ENCODE data around the gene NRCAM.

NRCAM gene

DNA sequence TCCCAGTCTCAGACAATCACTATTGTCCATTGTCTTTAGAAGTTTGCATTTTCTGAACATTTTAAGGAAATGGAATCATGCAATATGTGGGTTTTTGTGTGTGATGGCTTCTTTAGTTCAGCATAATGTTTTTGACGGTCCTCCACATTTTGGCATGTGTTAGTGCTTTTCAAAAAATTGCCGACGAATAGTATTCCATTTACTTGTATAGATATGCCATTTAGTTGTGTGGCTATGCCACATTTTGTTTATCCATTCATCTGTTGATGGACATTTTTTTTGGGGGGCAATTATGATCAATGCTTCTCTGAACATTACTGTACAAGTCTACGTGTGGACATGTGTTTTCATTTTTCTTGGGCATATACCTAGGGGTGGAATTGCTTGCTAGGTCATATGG is 314.1 kb downstream of the NRCAM start:
- TF ChIP-seq, protein P1, sequence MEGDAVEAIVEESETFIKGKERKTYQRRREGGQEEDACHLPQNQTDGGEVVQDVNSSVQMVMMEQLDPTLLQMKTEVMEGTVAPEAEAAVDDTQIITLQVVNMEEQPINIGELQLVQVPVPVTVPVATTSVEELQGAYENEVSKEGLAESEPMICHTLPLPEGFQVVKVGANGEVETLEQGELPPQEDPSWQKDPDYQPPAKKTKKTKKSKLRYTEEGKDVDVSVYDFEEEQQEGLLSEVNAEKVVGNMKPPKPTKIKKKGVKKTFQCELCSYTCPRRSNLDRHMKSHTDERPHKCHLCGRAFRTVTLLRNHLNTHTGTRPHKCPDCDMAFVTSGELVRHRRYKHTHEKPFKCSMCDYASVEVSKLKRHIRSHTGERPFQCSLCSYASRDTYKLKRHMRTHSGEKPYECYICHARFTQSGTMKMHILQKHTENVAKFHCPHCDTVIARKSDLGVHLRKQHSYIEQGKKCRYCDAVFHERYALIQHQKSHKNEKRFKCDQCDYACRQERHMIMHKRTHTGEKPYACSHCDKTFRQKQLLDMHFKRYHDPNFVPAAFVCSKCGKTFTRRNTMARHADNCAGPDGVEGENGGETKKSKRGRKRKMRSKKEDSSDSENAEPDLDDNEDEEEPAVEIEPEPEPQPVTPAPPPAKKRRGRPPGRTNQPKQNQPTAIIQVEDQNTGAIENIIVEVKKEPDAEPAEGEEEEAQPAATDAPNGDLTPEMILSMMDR (IDR thresholded peaks at IDR 0.05; ENCODE audit: borderline replicate concordance, control extremely low read depth, extremely low read depth, insufficient read depth, missing control alignments) = no peak
- in situ Hi-C loops (cut with MboI; ENCODE audit: low sequenced_read_pairs, unreplicated experiment) = no loop called here

GRCh38 chr7:108140671-108141070 is 315.6 kb downstream of the NRCAM start:
- no peak for DNase-seq (ENCODE audit: low spot score)
- in situ Hi-C loops (cut with MboI; ENCODE audit: low sequenced_read_pairs, unreplicated experiment) = no loop called here
- TF ChIP-seq, protein P1 (IDR thresholded peaks at IDR 0.05; ENCODE audit: borderline replicate concordance, control extremely low read depth, extremely low read depth, insufficient read depth, missing control alignments) = no peak

More for the DNA sequence above, 314.1 kb downstream of the NRCAM start:
- no peak for DNase-seq (ENCODE audit: low spot score)

GRCh38 chr7:108138911-108139310 is 317.3 kb downstream of the NRCAM start:
- DNase-seq (ENCODE audit: low spot score) = no peak
- in situ Hi-C loops (cut with MboI; ENCODE audit: low sequenced_read_pairs, unreplicated experiment) = no loop called here
- TF ChIP-seq, protein P1 (IDR thresholded peaks at IDR 0.05; ENCODE audit: borderline replicate concordance, control extremely low read depth, extremely low read depth, insufficient read depth, missing control alignments) = no peak

DNA sequence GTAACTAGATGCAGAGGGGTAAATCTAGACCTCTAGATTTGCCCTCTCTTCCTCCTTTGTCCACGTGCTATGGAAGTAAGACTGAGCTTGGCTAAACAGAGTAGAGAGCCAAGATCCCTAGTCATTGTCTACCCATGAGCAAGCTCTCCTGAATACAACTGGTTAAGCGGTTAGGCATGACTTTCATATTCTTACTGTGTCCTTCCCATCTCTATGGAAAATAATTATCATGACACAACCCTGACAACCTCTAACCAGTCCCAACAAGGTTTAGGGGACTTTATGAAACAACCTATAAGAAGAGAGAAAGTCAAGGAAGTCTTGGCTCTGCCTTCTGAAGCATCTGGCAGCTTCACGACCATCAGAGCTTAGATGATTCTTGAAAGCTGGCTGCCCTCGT is 318.2 kb downstream of the NRCAM start:
- in situ Hi-C loops (cut with MboI; ENCODE audit: low sequenced_read_pairs, unreplicated experiment) = no loop called here
- DNase-seq (ENCODE audit: low spot score) = no peak
- TF ChIP-seq, protein P1 (IDR thresholded peaks at IDR 0.05; ENCODE audit: borderline replicate concordance, control extremely low read depth, extremely low read depth, insufficient read depth, missing control alignments) = no peak

- in situ Hi-C loops (cut with MboI; ENCODE audit: low sequenced_read_pairs, unreplicated experiment) = no loop called here
- DNase-seq (ENCODE audit: low spot score) = no peak
- TF ChIP-seq, protein P1 (IDR thresholded peaks at IDR 0.05; ENCODE audit: borderline replicate concordance, control extremely low read depth, extremely low read depth, insufficient read depth, missing control alignments) = no peak
Measured at GRCh38 chr7:108137040-108137439, 319.2 kb downstream of the NRCAM start.

DNA sequence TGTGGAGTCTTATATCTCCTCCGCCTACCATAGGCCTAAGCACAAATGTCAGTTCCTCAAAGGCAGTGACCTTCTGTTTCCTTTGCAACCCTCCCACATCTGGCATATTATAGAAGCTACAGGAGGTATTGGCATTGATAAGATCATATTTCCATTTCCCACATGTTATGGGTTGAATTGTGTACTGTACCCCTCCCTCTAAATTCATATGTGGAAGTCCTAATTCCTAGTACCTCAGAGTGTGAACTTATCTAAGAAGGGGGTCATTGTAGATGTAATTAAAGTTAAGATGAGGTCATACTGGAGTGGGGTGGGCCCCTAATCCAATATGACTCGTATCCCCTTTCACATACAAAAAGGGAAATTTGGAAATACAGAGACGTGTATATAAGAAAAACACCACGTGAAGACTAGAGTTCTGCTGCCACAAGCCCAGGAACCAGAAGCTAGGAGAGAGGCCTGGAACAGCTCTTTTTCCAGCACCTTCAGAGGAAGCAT is 320.0 kb downstream of the NRCAM start:
- in situ Hi-C loops (cut with MboI; ENCODE audit: low sequenced_read_pairs, unreplicated experiment) = no loop called here
- DNase-seq (ENCODE audit: low spot score) = no peak

More for the DNA sequence above, 320.0 kb downstream of the NRCAM start:
- TF ChIP-seq, protein P1 (IDR thresholded peaks at IDR 0.05; ENCODE audit: borderline replicate concordance, control extremely low read depth, extremely low read depth, insufficient read depth, missing control alignments) = no peak

All from GM13976 (cell line).